ENCODE results near the gene MYO9B.

MYO9B gene

GRCh38 chr19:17236811-17237543 lies 161.4 kb downstream of the MYO9B start:
- Histone ChIP-seq H3K36me3 (ENCODE audit: control insufficient read depth, insufficient read depth, low read length) (no peaks in the 10 kb centered on the region; the same call in 1 of the 2 replicates), H3K27me3 (replicated peaks; ENCODE audit: control insufficient read depth, insufficient read depth, low read length) (no peaks in the 10 kb centered on the region), H3K4me3 (replicated peaks; ENCODE audit: low read depth, low read length) (no peak overlapping the region)
- no peak for DNase-seq (ENCODE audit: extremely low read depth, insufficient read length)
- TF ChIP-seq CTCF (IDR thresholded peaks at IDR 0.05; ENCODE audit: insufficient read depth, low read length, poor library complexity, severe bottlenecking): no peak

GRCh38 chr19:17237747-17238706 lies 162.4 kb downstream of the MYO9B start:
- Histone ChIP-seq H3K36me3 (ENCODE audit: control insufficient read depth, insufficient read depth, low read length) (no peaks in the 10 kb centered on the region), H3K4me3 (replicated peaks; ENCODE audit: low read depth, low read length) (no peak overlapping the region), H3K27me3 (replicated peaks; ENCODE audit: control insufficient read depth, insufficient read depth, low read length) (no peaks in the 10 kb centered on the region)
- no peak for TF ChIP-seq CTCF (IDR thresholded peaks at IDR 0.05; ENCODE audit: insufficient read depth, low read length, poor library complexity, severe bottlenecking)
- no peak for DNase-seq (ENCODE audit: extremely low read depth, insufficient read length)

- no peak overlapping the region for H3K4me3 ChIP-seq (replicated peaks; ENCODE audit: low read depth, low read length)
- no peak for DNase-seq (ENCODE audit: extremely low read depth, insufficient read length)
- H3K27me3 ChIP-seq (replicated peaks; ENCODE audit: control insufficient read depth, insufficient read depth, low read length): no peaks in the 10 kb centered on the region
- TF ChIP-seq CTCF (IDR thresholded peaks at IDR 0.05; ENCODE audit: insufficient read depth, low read length, poor library complexity, severe bottlenecking): no peak
- H3K36me3 ChIP-seq (ENCODE audit: control insufficient read depth, insufficient read depth, low read length): no peaks in the 10 kb centered on the region
Observed at GRCh38 chr19:17240062-17240752, 164.6 kb downstream of the MYO9B start.

GRCh38 chr19:17240826-17241399 lies 165.3 kb downstream of the MYO9B start:
- Histone ChIP-seq H3K27me3 (replicated peaks; ENCODE audit: control insufficient read depth, insufficient read depth, low read length) (no peaks in the 10 kb centered on the region), H3K4me3 (replicated peaks; ENCODE audit: low read depth, low read length) (no peak overlapping the region), H3K36me3 (ENCODE audit: control insufficient read depth, insufficient read depth, low read length) (no peaks in the 10 kb centered on the region)
- TF ChIP-seq CTCF (IDR thresholded peaks at IDR 0.05; ENCODE audit: insufficient read depth, low read length, poor library complexity, severe bottlenecking): no peak
- DNase-seq (ENCODE audit: extremely low read depth, insufficient read length): no peak

GRCh38 chr19:17242431-17243208 lies 167.0 kb downstream of the MYO9B start:
- no peaks in the 10 kb centered on the region for H3K36me3 ChIP-seq (ENCODE audit: control insufficient read depth, insufficient read depth, low read length)
- no peak overlapping the region for H3K4me3 ChIP-seq (replicated peaks; ENCODE audit: low read depth, low read length)
- no peak for TF ChIP-seq CTCF (IDR thresholded peaks at IDR 0.05; ENCODE audit: insufficient read depth, low read length, poor library complexity, severe bottlenecking)
- DNase-seq (ENCODE audit: extremely low read depth, insufficient read length): no peak
- no peaks in the 10 kb centered on the region for H3K27me3 ChIP-seq (replicated peaks; ENCODE audit: control insufficient read depth, insufficient read depth, low read length)
